Skeletal muscle tissue (tissue), 4 donors: Measurements from ENCODE around the gene FANCI. TPM values are rescaled to one million over a fixed set of nuclear protein-coding genes. Genes with fewer than 3 reads are reported as not detected.

ENCODE experiments used
- H3K27ac ChIP-seq: one replicate; pipeline ENCODE4 v1.7.0; 2013; ENCODE audit warnings: mild to moderate bottlenecking, low read depth, low read length, inconsistent platforms
- H3K27me3 ChIP-seq, 3 donors: one replicate each; pipeline ENCODE4 v1.7.0; 2013; ENCODE audit warnings: low read length in 3 of 3; ENCODE audit not compliant: control insufficient read depth in 3 of 3, insufficient read depth in 3 of 3
- H3K36me3 ChIP-seq, 3 donors: one replicate each; pipeline ENCODE4 v1.7.0; 2013; ENCODE audit warnings: low read length in 3 of 3; ENCODE audit not compliant: control insufficient read depth in 3 of 3, insufficient read depth in 3 of 3
- H3K4me1 ChIP-seq, 3 donors: one replicate each; pipeline ENCODE4 v1.7.0; 2013; ENCODE audit warnings: low read length in 3 of 3, mild to moderate bottlenecking in 3 of 3; ENCODE audit not compliant: control insufficient read depth in 3 of 3, insufficient read depth in 3 of 3
- H3K4me3 ChIP-seq, 3 donors: one replicate each; pipeline ENCODE4 v1.7.0; 2013; ENCODE audit warnings: low read length in 3 of 3
- H3K9ac ChIP-seq, 3 donors: one replicate each; pipeline ENCODE4 v1.7.0; 2013; ENCODE audit warnings: low read length in 3 of 3, mild to moderate bottlenecking in 3 of 3, moderate library complexity in 2 of 3, low read depth in 1 of 3
- H3K9me3 ChIP-seq, 3 donors: one replicate each; pipeline ENCODE4 v1.7.0; 2013; ENCODE audit warnings: low read length in 3 of 3; ENCODE audit not compliant: control insufficient read depth in 3 of 3
- total RNA-seq: library from RNA; depleted of rRNA; stranded (reverse); fragments of >200 nt; gene quantifications from one replicate; pipeline ENCODE4 v1.2.3, GENCODE V29; 2014
- donor health status: Osteomylitis.

FANCI gene
- total RNA-seq, 1 donor from 2014 or later, result 12.0 TPM

DNA sequence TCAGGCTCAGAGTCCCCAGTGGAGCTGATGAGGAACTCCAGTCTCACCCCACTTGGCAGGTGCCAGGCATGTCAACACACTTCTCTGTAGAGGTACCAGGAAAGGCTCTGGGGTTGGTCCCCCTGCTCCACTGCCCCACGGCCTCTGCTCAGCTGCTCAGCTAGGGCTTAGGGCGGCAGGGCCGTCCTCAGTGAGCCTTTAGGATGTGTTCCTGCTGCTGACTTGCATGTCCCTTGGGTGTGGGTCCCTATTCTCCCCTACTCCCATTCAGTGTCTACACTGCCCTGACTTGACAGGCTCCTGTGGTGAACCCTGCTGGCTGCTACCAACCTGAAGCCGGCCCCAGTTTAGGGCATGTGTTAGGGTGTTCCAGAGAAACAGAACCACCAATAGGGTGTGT, 108.7 kb downstream of the FANCI start:
- Histone ChIP-seq H3K9me3 (no peaks in the 10 kb centered on the region), H3K27ac (no peak overlapping the region), H3K4me3 (no peak overlapping the region), H3K4me1 (no peaks in the 10 kb centered on the region), H3K27me3 (peaks cover 40 to 57% (median 41%) of the 10 kb centered on the region in 3 donors), H3K36me3 (no peaks in the 10 kb centered on the region), H3K9ac (no peak overlapping the region)

GRCh38 chr15:89353991-89354390, 110.2 kb downstream of the FANCI start:
- H3K9ac ChIP-seq, result no peak overlapping the region
- peaks cover 43 to 64% (median 50%) of the 10 kb centered on the region in 3 donors for H3K27me3 ChIP-seq
- H3K9me3 ChIP-seq, result no peaks in the 10 kb centered on the region
- H3K27ac ChIP-seq, result no peak overlapping the region
- H3K4me3 ChIP-seq, result no peak overlapping the region
- H3K36me3 ChIP-seq, result no peaks in the 10 kb centered on the region
- H3K4me1 ChIP-seq, result peaks cover 3 to 7% (median 4%) of the 10 kb centered on the region in 3 donors

DNA sequence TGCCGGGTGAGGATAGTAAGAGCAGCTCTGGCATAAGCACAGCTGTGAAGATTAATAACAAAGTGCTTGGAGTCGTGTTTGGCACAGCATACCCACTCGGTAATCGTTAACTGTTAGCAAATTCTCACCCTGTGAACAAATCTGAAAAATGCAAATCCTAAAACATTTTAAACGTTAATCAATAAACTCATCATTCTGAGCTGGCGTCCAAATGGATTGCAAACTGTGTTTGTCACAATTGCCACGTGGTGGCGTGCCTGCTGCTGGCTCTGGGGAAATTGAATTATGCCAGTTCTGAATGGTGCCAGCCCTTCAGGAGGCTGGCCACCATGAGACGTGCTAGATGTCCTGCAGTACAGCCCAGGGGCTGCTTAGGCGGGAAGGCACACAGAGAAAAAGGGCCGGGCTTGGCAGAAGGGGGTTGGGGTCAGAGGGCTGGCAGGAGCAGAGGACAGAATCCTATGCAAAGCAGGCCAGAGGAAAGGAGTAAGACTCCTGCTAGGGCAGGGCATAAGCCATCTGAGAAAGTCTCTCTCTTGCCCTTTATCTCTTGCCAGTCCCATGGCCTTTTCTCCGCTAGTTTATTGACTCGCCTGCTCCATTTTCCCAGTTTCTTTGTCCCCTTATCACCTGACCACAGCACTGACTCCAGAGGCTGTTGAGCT, 113.0 kb downstream of the FANCI start:
- Histone ChIP-seq H3K9ac (no peak overlapping the region), H3K36me3 (no peaks in the 10 kb centered on the region)

GRCh38 chr15:89358435-89358754, 114.6 kb downstream of the FANCI start:
- peak overlapping the region in 1 of 3 donors; percentile 67 for H3K4me3 ChIP-seq
- H3K36me3 ChIP-seq, result no peaks in the 10 kb centered on the region
- H3K4me1 ChIP-seq, result peaks cover 7 to 12% (median 8%) of the 10 kb centered on the region in 3 donors
- no peak overlapping the region for H3K9ac ChIP-seq
- no peak overlapping the region for H3K27ac ChIP-seq
- H3K9me3 ChIP-seq, result no peaks in the 10 kb centered on the region
- H3K27me3 ChIP-seq, result peaks cover 77 to 91% (median 80%) of the 10 kb centered on the region in 3 donors

More for the DNA sequence above, 113.0 kb downstream of the FANCI start:
- peaks cover 7 to 12% (median 8%) of the 10 kb centered on the region in 3 donors for H3K4me1 ChIP-seq
- no peaks in the 10 kb centered on the region for H3K9me3 ChIP-seq
- H3K4me3 ChIP-seq, result no peak overlapping the region
- H3K27me3 ChIP-seq, result peaks cover 67 to 84% (median 72%) of the 10 kb centered on the region in 3 donors
- H3K27ac ChIP-seq, result no peak overlapping the region

DNA sequence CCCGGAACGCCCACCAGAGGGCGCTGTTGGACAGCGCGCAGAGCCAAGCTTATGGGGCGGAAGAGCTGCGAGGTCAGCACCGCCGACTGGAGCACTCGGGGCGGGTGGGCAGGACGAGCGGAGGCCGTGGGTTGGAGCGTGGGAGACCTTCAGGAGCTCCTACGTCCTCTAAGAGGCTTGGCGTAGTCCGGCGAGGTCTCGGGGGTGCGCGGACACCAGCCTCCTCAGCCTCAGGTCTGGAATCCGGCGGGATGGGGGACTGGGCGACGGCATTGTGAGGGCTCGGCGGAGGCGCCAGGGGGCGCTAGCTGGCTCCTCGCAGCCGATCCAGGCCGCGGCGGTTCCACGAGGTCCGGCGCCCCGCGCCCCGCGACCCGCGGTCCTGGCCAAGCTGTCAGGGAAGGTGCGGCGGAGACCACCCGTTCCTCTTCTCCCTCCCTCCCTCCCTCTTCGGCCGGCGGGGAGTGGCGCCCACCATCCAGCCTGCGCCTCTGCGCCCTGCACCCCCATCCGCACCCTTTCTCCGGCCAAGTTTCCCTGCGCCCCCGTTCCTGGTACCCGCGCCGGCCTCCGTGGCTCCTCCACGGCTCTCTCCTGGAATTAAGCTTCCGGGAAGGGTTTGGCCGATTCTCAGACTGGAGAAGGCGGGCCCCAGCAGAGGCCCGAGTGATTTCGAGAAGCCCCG, 115.1 kb downstream of the FANCI start:
- Histone ChIP-seq H3K9ac (no peak overlapping the region), H3K4me3 (peak overlapping the region; percentile 48 to 74 (median 67)), H3K36me3 (no peaks in the 10 kb centered on the region), H3K27ac (no peak overlapping the region), H3K4me1 (peaks cover 7 to 12% (median 8%) of the 10 kb centered on the region in 3 donors), H3K27me3 (peaks cover 77 to 91% (median 83%) of the 10 kb centered on the region in 3 donors), H3K9me3 (no peaks in the 10 kb centered on the region)

DNA sequence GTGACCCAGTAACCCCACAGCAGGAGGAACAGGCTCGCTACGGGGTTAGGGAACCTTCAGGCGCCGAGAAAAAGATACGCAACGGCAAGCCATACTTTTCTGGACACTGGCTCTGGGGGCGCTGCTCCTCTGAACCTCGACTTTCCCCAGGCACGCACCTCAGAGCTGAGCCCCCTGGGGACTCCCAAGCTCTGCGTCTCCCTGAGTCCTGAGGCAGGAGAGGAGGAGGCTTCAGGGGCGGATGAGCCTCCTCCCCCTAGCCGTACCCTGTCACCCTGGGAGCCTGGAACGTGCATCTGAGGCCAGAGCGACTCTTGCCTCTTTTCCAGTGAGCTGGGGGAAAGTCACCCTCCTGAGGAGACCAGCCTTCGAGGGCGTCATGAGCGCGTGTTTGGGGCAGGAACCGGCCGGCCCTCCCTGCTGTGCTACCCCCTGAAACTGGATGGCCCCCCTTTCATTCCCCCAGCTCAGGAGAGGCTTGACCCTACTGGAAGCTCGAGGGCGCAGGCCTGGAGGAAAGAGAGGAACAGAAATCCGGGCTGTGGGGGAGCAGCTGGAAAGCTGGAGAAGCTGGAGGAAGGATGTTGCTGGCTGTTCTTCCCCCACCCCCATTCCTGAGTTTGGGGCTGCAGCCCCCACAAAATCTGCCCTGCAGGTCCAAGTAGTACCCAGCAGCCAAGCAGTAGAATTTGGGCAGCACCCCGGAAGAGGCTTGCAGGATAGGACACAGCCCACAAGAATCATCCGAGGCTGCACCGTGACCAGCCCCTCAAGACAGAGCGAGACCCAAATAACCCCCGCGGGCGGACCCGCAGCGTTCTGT, 115.9 kb downstream of the FANCI start:
- Histone ChIP-seq H3K9ac (no peak overlapping the region), H3K27ac (no peak overlapping the region), H3K27me3 (peaks cover 79 to 93% (median 86%) of the 10 kb centered on the region in 3 donors), H3K9me3 (no peaks in the 10 kb centered on the region), H3K4me3 (no peak overlapping the region), H3K36me3 (no peaks in the 10 kb centered on the region), H3K4me1 (peaks cover 7 to 12% (median 8%) of the 10 kb centered on the region in 3 donors)

GRCh38 chr15:89360294-89360971, 116.7 kb downstream of the FANCI start:
- Histone ChIP-seq H3K27ac (no peak overlapping the region), H3K4me1 (peaks cover 7 to 12% (median 8%) of the 10 kb centered on the region in 3 donors), H3K27me3 (peaks cover 84 to 95% (median 91%) of the 10 kb centered on the region in 3 donors), H3K9ac (no peak overlapping the region), H3K9me3 (no peaks in the 10 kb centered on the region), H3K36me3 (no peaks in the 10 kb centered on the region), H3K4me3 (no peak overlapping the region)

DNA sequence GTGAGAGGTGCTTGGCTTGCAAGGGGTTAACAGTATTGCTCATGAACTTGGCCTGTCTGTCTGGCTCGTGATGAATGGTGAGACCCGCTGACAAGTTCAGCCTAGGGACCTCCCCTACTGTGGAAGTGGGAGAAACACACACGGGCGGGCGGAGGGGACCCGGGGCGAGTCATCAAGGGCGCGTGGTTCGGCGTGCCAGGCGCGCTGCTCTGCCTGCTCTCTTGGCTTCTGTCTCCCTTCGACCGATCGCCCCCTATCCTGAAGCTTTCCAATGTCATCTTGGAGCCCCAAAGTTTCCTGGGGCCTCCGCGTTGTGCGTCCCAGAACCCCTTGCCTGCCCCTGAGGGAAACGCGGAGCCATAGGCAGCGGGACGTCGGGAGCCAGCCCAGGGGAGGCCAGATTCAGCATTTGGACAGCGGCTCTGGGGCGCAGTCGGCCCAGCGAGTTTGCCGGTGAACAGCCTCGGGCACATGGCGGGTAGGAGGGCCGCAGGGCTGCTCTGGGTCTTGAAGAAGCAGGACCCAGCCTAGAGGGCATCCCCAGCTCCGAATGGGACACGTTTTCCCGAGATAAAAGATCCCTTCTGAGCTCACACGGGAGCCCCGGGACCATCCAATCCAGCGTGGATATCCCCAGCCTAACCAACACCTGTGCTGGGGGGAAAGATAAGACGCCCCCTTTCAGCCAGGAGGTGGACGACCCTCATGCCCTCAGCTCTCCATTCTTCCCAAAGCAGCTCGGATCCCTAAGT, 117.8 kb downstream of the FANCI start:
- peaks cover 92 to 99% (median 98%) of the 10 kb centered on the region in 3 donors for H3K27me3 ChIP-seq
- no peak overlapping the region for H3K4me3 ChIP-seq
- no peak overlapping the region for H3K27ac ChIP-seq
- no peaks in the 10 kb centered on the region for H3K36me3 ChIP-seq
- no peak overlapping the region for H3K9ac ChIP-seq
- H3K9me3 ChIP-seq, result no peaks in the 10 kb centered on the region
- peaks cover 7 to 12% (median 8%) of the 10 kb centered on the region in 3 donors for H3K4me1 ChIP-seq
